GM23338 (cell line): Measurements from ENCODE around the gene COPS6. TPM values are rescaled to one million over a fixed set of nuclear protein-coding genes. Genes with fewer than 3 reads are reported as not detected.

ENCODE experiments used
- ATAC-seq: fragments of 200-7000 bp; cut with Tn5 transposase; 3 replicates; pipeline ENCODE4 v1.9.1; 2020
- DNase-seq: peaks from one replicate; pipeline ENCODE4 v3.0.0-alpha.2; 2015; ENCODE audit warnings: low spot score
- H2AFZ ChIP-seq: fragments of 200-600 bp; sonication (generic); 2 replicates; pipeline ENCODE4 v1.8.0; 2016; ENCODE audit warnings: antibody characterized with exemption, mild to moderate bottlenecking, moderate library complexity
- H3F3A ChIP-seq: fragments of 200-600 bp; sonication (generic); replicated peaks from 2 replicates; pipeline ENCODE4 v1.8.0; 2017; ENCODE audit warnings: antibody characterized with exemption, mixed run types, low read depth
- H3K27ac ChIP-seq: fragments of 200-600 bp; sonication (generic); 2 replicates; pipeline ENCODE4 v1.6.1; 2016; ENCODE audit warnings: low read depth
- H3K27me3 ChIP-seq: fragments of 200-600 bp; sonication (generic); 2 replicates; pipeline ENCODE4 v1.8.0; 2016; ENCODE audit warnings: mild to moderate bottlenecking, mixed run types, moderate library complexity; ENCODE audit not compliant: insufficient read depth
- H3K36me3 ChIP-seq: fragments of 200-600 bp; sonication (generic); 2 replicates; pipeline ENCODE4 v1.8.0; 2016; ENCODE audit warnings: mild to moderate bottlenecking; ENCODE audit not compliant: insufficient read depth
- H3K4me1 ChIP-seq: fragments of 200-600 bp; sonication (generic); 2 replicates; pipeline ENCODE4 v1.8.0; 2016; ENCODE audit warnings: mild to moderate bottlenecking, moderate library complexity; ENCODE audit not compliant: insufficient read depth
- H3K4me2 ChIP-seq: fragments of 200-600 bp; sonication (generic); 2 replicates; pipeline ENCODE4 v1.7.1; 2017; ENCODE audit warnings: mixed run types
- H3K4me3 ChIP-seq: fragments of 200-600 bp; sonication (generic); 2 replicates; pipeline ENCODE4 v1.6.1; 2016; ENCODE audit warnings: mixed run types
- H3K79me2 ChIP-seq: fragments of 200-600 bp; sonication (generic); replicated peaks from 2 replicates; pipeline ENCODE4 v1.8.0; 2017; ENCODE audit warnings: mild to moderate bottlenecking; ENCODE audit not compliant: insufficient read depth
- H3K9me2 ChIP-seq: fragments of 200-600 bp; sonication (generic); 2 replicates; pipeline ENCODE4 v1.8.0; 2017; ENCODE audit not compliant: insufficient read depth
- H4K20me1 ChIP-seq: fragments of 200-600 bp; sonication (generic); replicated peaks from 2 replicates; pipeline ENCODE4 v1.8.0; 2017; ENCODE audit warnings: mild to moderate bottlenecking; ENCODE audit not compliant: insufficient read depth
- H3K27ac Mint-ChIP-seq: 2 replicates; pipeline ENCODE4 v1.8.0; 2020; ENCODE audit warnings: inconsistent platforms, mild to moderate bottlenecking, moderate library complexity, mixed read lengths
- H3K27me3 Mint-ChIP-seq: 3 replicates; pipeline ENCODE4 v1.8.0; 2022; ENCODE audit warnings: low read depth, mild to moderate bottlenecking, moderate library complexity, mixed read lengths, inconsistent platforms; ENCODE audit not compliant: insufficient read depth, poor library complexity
- H3K36me3 Mint-ChIP-seq: 3 replicates; pipeline ENCODE4 v1.8.0; 2021; ENCODE audit warnings: low read depth, mild to moderate bottlenecking, inconsistent platforms, moderate library complexity, mixed read lengths
- H3K4me1 Mint-ChIP-seq: 3 replicates; pipeline ENCODE4 v1.8.0; 2020; ENCODE audit warnings: mild to moderate bottlenecking, inconsistent platforms, mixed read lengths
- H3K4me3 Mint-ChIP-seq: 3 replicates; pipeline ENCODE4 v1.8.0; 2021; ENCODE audit warnings: moderate library complexity, mild to moderate bottlenecking, inconsistent platforms, mixed read lengths
- H3K9me3 Mint-ChIP-seq: 3 replicates; pipeline ENCODE4 v1.8.0; 2020; ENCODE audit warnings: moderate library complexity, mild to moderate bottlenecking, inconsistent platforms, mixed read lengths
- CREB1 ChIP-seq: fragments of 250-450 bp; sonication (Bioruptor Pico); IDR thresholded peaks from 2 replicates; pipeline ENCODE4 v1.5.0; 2020; ENCODE audit warnings: low read depth, mild to moderate bottlenecking, moderate library complexity
- EZH2 ChIP-seq: fragments of 200-600 bp; sonication (generic); IDR thresholded peaks from one replicate; pipeline ENCODE4 v1.8.0; 2017; ENCODE audit warnings: antibody characterized with exemption, mild to moderate bottlenecking, low read depth; ENCODE audit not compliant: unreplicated experiment
- EZH2phosphoT487 ChIP-seq: fragments of 200-600 bp; sonication (generic); IDR thresholded peaks from one replicate; pipeline ENCODE4 v1.8.1; 2018; ENCODE audit warnings: antibody characterized with exemption; ENCODE audit not compliant: unreplicated experiment
- JUNB ChIP-seq: IDR thresholded peaks from one replicate; pipeline ENCODE4 v1.6.1; 2016; ENCODE audit warnings: antibody characterized with exemption; ENCODE audit not compliant: unreplicated experiment
- NANOG ChIP-seq: IDR thresholded peaks from 2 replicates; pipeline ENCODE4 v1.6.1; 2016; ENCODE audit warnings: antibody characterized with exemption, borderline replicate concordance
- POLR2AphosphoS5 ChIP-seq: IDR thresholded peaks from 2 replicates; pipeline ENCODE4 v1.6.1; 2016; ENCODE audit warnings: antibody characterized with exemption, low read depth
- STAT1 ChIP-seq: IDR thresholded peaks from one replicate; pipeline ENCODE4 v1.6.1; 2016; ENCODE audit warnings: antibody characterized with exemption; ENCODE audit not compliant: unreplicated experiment
- ZNF114 ChIP-seq: fragments of 250-450 bp; sonication (Bioruptor Pico); IDR thresholded peaks from 2 replicates; pipeline ENCODE4 v1.5.0; 2020; ENCODE audit warnings: mild to moderate bottlenecking, moderate library complexity
- ZNF331 ChIP-seq: fragments of 250-450 bp; sonication (Bioruptor Pico); IDR thresholded peaks from 2 replicates; pipeline ENCODE4 v1.5.0; 2020; ENCODE audit warnings: low read depth, mild to moderate bottlenecking, moderate library complexity
- polyA plus RNA-seq: library from polyadenylated mRNA; unstranded; fragments of >200 nt; fragmentation: Nextera tagmentation; extraction: Ambion mirVana; gene quantifications from 2 replicates; pipeline ENCODE4 v1.2.1, GENCODE V29; 2016
- total RNA-seq: library from RNA; depleted of rRNA; stranded (reverse); fragments of >200 nt; shearing (Covaris generic); gene quantifications from 2 replicates; pipeline ENCODE4 v1.2.3, GENCODE V29; 2014
- TF ChIP-seq, protein P1 (sequence below): IDR thresholded peaks from 2 replicates; pipeline ENCODE4 v1.6.1; 2016; ENCODE audit warnings: antibody characterized with exemption
- TF ChIP-seq, protein P2 (sequence below), 2 experiments: fragments of 200-600 bp in 1 of 2; sonication (generic) in 1 of 2; conservative IDR thresholded peaks; 2 replicates each; pipeline versions ENCODE4 v1.5.1 to v1.6.1; 2016 to 2017; ENCODE audit warnings: antibody characterized with exemption in 2 of 2, low read depth in 2 of 2, mild to moderate bottlenecking in 2 of 2, moderate library complexity in 1 of 2
- TF ChIP-seq, protein P3 (sequence below): fragments of 250-450 bp; sonication (Bioruptor Pico); IDR thresholded peaks from 2 replicates; pipeline ENCODE4 v1.5.0; 2020; ENCODE audit warnings: mild to moderate bottlenecking, moderate library complexity

The COPS6 gene
- total and polyA plus RNA-seq, 2 experiments from 2014 or later: 89.8 to 198 TPM

DNA sequence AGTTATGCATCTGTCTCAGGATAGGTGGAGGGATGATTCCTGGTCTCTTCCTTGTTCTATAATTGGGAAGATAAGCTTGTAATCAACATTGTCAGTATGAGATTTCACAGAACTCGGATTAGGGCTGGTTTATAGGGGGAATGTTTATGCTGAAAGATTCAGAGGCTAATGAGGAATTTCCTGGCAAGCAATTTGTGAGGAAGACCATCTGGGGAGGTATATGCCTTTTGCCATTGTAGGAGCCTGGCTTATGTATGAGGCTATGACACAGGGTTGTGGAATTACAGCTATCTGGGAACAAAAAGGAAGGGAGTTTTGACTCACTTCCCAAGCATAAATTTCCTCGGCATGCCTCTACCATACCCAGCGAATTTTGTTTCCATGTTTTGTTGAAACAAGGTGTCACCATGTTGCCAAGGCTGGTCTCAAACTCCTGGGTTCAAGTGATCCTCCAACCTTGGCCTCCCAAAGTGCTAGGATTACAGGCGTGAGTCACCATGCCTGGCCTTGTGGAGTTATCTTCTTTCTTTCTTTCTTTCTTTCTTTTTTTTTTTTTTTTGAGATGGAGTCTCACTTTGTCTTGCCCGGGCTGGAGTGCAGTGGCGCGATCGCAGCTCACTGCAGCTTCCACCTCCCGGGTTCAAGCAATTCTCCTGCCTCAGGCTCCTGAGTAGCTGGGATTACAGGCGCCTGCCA lies 1.6 kb upstream of the COPS6 start (continued):
- TF ChIP-seq, protein P1, sequence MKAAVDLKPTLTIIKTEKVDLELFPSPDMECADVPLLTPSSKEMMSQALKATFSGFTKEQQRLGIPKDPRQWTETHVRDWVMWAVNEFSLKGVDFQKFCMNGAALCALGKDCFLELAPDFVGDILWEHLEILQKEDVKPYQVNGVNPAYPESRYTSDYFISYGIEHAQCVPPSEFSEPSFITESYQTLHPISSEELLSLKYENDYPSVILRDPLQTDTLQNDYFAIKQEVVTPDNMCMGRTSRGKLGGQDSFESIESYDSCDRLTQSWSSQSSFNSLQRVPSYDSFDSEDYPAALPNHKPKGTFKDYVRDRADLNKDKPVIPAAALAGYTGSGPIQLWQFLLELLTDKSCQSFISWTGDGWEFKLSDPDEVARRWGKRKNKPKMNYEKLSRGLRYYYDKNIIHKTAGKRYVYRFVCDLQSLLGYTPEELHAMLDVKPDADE: no peak
- TF ChIP-seq CREB1 (CRISPR knock-in tag) (no peak), ZNF331 (no peak), STAT1 (no peak)

DNA sequence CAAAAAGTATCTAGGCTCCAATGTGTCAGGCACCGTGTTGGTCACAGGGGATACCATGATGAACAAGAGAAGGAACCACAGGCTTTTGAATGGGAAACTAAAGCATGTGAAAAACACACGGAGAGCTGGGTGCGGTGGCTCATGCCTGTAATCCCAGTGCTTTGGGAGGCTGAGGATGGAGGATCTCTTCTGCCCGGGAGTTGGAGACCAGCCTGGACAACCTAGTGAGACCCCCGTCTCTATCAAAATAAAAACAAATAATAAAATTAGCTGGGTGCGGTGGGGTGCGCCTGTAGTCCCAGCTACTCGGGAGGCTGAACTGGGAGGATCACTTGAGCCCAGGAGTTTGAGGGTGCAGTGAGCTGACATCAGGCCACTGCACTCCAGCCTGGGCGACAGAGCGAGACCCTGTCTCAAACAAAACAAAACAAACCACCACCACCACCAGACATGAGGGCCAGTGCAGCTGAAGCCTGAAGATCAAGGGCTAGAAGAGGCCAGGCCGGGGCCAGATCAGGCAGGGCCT lies 611 bp upstream of the COPS6 start:
- DNase-seq (no peak), ATAC-seq (no peak)
- H3K27me3 ChIP-seq: no peaks in the 10 kb centered on the region
- peak overlapping the region; percentile 90 for H3K27ac ChIP-seq
- no peaks in the 10 kb centered on the region for H3K9me2 ChIP-seq
- H4K20me1 ChIP-seq: peaks cover 11% of the 10 kb centered on the region; the same call in 1 of the 2 replicates
- Mint-ChIP-seq H3K27me3 (peaks cover 28% of the 10 kb centered on the region), H3K27ac (peak overlapping the region; percentile 94), H3K9me3 (no peaks in the 10 kb centered on the region), H3K36me3 (peaks cover 30% of the 10 kb centered on the region), H3K4me3 (peak overlapping the region; percentile 93), H3K4me1 (peaks cover 20% of the 10 kb centered on the region)
- peak overlapping the region; percentile 82 for H3K4me3 ChIP-seq
- peak overlapping the region; percentile 90 for H3K4me2 ChIP-seq
- peak overlapping the region; percentile 95; the same call in 1 of the 2 replicates for H2AFZ ChIP-seq
- H3K79me2 ChIP-seq: peaks cover 8% of the 10 kb centered on the region
- peaks cover 9% of the 10 kb centered on the region for H3K4me1 ChIP-seq
- H3F3A ChIP-seq: peaks cover 48% of the 10 kb centered on the region
- H3K36me3 ChIP-seq: peaks cover 12% of the 10 kb centered on the region
- no peak for TF ChIP-seq CREB1 (CRISPR knock-in tag)
- no peak for TF ChIP-seq ZNF331
- TF ChIP-seq POLR2AphosphoS5: no peak
- TF ChIP-seq, protein P1: no peak
- no peak for TF ChIP-seq JUNB
- TF ChIP-seq, protein P2, sequence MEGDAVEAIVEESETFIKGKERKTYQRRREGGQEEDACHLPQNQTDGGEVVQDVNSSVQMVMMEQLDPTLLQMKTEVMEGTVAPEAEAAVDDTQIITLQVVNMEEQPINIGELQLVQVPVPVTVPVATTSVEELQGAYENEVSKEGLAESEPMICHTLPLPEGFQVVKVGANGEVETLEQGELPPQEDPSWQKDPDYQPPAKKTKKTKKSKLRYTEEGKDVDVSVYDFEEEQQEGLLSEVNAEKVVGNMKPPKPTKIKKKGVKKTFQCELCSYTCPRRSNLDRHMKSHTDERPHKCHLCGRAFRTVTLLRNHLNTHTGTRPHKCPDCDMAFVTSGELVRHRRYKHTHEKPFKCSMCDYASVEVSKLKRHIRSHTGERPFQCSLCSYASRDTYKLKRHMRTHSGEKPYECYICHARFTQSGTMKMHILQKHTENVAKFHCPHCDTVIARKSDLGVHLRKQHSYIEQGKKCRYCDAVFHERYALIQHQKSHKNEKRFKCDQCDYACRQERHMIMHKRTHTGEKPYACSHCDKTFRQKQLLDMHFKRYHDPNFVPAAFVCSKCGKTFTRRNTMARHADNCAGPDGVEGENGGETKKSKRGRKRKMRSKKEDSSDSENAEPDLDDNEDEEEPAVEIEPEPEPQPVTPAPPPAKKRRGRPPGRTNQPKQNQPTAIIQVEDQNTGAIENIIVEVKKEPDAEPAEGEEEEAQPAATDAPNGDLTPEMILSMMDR (conservative IDR thresholded peaks at IDR 0.05; ENCODE audit: low read depth in 2 of 2): no peak
- TF ChIP-seq, protein P3, sequence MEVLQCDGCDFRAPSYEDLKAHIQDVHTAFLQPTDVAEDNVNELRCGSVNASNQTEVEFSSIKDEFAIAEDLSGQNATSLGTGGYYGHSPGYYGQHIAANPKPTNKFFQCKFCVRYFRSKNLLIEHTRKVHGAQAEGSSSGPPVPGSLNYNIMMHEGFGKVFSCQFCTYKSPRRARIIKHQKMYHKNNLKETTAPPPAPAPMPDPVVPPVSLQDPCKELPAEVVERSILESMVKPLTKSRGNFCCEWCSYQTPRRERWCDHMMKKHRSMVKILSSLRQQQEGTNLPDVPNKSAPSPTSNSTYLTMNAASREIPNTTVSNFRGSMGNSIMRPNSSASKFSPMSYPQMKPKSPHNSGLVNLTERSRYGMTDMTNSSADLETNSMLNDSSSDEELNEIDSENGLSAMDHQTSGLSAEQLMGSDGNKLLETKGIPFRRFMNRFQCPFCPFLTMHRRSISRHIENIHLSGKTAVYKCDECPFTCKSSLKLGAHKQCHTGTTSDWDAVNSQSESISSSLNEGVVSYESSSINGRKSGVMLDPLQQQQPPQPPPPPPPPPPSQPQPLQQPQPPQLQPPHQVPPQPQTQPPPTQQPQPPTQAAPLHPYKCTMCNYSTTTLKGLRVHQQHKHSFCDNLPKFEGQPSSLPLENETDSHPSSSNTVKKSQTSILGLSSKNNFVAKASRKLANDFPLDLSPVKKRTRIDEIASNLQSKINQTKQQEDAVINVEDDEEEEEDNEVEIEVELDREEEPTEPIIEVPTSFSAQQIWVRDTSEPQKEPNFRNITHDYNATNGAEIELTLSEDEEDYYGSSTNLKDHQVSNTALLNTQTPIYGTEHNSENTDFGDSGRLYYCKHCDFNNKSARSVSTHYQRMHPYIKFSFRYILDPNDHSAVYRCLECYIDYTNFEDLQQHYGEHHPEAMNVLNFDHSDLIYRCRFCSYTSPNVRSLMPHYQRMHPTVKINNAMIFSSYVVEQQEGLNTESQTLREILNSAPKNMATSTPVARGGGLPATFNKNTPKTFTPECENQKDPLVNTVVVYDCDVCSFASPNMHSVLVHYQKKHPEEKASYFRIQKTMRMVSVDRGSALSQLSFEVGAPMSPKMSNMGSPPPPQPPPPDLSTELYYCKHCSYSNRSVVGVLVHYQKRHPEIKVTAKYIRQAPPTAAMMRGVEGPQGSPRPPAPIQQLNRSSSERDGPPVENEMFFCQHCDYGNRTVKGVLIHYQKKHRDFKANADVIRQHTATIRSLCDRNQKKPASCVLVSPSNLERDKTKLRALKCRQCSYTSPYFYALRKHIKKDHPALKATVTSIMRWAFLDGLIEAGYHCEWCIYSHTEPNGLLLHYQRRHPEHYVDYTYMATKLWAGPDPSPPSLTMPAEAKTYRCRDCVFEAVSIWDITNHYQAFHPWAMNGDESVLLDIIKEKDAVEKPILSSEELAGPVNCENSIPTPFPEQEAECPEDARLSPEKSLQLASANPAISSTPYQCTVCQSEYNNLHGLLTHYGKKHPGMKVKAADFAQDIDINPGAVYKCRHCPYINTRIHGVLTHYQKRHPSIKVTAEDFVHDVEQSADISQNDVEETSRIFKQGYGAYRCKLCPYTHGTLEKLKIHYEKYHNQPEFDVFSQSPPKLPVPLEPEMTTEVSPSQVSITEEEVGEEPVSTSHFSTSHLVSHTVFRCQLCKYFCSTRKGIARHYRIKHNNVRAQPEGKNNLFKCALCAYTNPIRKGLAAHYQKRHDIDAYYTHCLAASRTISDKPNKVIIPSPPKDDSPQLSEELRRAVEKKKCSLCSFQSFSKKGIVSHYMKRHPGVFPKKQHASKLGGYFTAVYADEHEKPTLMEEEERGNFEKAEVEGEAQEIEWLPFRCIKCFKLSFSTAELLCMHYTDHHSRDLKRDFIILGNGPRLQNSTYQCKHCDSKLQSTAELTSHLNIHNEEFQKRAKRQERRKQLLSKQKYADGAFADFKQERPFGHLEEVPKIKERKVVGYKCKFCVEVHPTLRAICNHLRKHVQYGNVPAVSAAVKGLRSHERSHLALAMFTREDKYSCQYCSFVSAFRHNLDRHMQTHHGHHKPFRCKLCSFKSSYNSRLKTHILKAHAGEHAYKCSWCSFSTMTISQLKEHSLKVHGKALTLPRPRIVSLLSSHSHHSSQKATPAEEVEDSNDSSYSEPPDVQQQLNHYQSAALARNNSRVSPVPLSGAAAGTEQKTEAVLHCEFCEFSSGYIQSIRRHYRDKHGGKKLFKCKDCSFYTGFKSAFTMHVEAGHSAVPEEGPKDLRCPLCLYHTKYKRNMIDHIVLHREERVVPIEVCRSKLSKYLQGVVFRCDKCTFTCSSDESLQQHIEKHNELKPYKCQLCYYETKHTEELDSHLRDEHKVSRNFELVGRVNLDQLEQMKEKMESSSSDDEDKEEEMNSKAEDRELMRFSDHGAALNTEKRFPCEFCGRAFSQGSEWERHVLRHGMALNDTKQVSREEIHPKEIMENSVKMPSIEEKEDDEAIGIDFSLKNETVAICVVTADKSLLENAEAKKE (CRISPR knock-in tag): no peak
- no peak for TF ChIP-seq NANOG
- TF ChIP-seq EZH2phosphoT487: no peak
- no peak for TF ChIP-seq ZNF114 (CRISPR knock-in tag)
- TF ChIP-seq EZH2: no peak
- no peak for TF ChIP-seq STAT1
